ENCODE measurements around the gene LEMD3.

LEMD3 gene

DNA sequence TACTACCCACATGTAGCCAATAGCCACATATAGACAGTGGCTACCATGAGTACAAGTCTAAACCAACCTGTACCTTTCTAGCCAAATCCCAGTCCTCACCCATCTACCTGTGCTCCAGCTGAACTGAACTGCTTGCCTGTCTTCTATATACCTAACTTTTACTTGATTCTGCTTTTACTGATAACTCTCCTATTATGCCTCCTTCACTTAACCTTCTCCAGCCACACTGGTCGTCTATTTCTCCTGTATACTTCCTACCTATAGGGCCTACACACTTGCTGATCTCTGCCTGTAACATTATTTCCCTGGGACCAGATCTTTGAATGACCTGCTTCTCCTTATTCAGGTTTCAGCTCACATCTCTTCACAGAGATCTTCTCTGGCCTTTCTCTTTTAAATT lies 83.1 kb downstream of the LEMD3 start:
- DNase-seq (ENCODE audit: low read depth, low spot score) = no peak
- in situ Hi-C loops (cut with HindIII; ENCODE audit: low sequenced_read_pairs) = no loop called here
- TF ChIP-seq, protein P1, sequence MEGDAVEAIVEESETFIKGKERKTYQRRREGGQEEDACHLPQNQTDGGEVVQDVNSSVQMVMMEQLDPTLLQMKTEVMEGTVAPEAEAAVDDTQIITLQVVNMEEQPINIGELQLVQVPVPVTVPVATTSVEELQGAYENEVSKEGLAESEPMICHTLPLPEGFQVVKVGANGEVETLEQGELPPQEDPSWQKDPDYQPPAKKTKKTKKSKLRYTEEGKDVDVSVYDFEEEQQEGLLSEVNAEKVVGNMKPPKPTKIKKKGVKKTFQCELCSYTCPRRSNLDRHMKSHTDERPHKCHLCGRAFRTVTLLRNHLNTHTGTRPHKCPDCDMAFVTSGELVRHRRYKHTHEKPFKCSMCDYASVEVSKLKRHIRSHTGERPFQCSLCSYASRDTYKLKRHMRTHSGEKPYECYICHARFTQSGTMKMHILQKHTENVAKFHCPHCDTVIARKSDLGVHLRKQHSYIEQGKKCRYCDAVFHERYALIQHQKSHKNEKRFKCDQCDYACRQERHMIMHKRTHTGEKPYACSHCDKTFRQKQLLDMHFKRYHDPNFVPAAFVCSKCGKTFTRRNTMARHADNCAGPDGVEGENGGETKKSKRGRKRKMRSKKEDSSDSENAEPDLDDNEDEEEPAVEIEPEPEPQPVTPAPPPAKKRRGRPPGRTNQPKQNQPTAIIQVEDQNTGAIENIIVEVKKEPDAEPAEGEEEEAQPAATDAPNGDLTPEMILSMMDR (IDR thresholded peaks at IDR 0.05; ENCODE audit: low read depth, low read length) = no peak
- H3K4me3 ChIP-seq (ENCODE audit: low read depth, low read length) = no peak overlapping the region

DNA sequence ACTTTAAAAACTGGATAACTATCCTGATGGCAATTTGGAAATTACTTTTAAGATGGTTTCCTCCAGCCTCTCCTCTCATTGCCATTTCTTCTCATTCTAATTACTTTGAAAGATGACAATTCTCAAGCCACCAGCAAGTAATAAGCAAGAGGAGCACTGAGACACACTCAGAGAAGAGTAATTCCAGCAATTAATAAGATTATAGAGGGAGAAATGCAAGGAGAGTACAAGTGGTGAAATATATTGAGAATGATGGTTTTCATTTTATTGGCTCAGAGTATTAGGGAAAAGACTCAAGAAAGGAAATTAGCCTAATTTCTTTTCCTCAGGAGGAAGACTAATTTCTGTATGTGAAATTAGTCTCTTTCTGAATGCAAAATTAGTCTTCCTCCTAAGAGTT lies 88.6 kb downstream of the LEMD3 start:
- in situ Hi-C loops (cut with HindIII; ENCODE audit: low sequenced_read_pairs) = no loop called here
- H3K4me3 ChIP-seq (ENCODE audit: low read depth, low read length) = no peak overlapping the region
- no peak for DNase-seq (ENCODE audit: low read depth, low spot score)
- TF ChIP-seq, protein P1 (IDR thresholded peaks at IDR 0.05; ENCODE audit: low read depth, low read length) = no peak

DNA sequence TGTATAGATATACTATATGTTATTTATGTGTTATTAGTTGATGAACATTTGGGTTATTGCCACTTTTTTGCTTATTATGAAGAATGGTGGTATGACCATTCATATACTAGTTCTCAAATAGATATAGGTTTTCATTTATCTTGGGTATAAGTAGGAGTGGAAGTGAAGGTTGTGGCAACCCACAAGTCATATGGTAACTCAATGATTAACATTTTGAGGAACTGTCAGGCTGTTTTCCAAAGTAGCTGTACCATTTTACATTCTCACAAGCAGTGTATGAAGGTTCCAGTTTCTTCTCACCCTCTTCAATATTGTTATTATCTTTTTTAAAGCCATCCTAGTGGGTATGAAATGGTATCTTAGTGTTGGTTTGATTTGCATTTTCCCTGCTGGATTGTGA lies 90.1 kb downstream of the LEMD3 start:
- no peak overlapping the region for H3K4me3 ChIP-seq (ENCODE audit: low read depth, low read length)
- TF ChIP-seq, protein P1 (IDR thresholded peaks at IDR 0.05; ENCODE audit: low read depth, low read length) = no peak
- in situ Hi-C loops (cut with HindIII; ENCODE audit: low sequenced_read_pairs) = no loop called here
- DNase-seq (ENCODE audit: low read depth, low spot score) = no peak

DNA sequence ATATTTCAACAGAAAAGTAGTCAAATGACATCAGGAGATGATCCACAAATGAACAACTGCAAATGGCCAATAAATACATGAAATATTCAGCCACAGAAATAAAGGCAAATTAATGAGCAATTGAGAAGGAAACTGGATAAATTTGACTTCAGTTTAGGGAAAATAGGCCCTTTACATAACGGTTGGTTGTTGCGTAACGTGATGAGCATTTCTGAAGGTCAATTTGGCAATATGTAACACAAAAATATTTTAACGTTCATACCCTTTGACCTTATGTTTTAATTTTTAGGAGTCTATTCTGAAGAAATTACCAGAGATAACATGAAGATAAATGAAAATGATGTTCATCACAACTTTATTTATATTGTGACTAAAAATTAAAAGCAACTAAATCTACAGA lies 94.4 kb downstream of the LEMD3 start:
- no peak overlapping the region for H3K4me3 ChIP-seq (ENCODE audit: low read depth, low read length)
- TF ChIP-seq, protein P1 (IDR thresholded peaks at IDR 0.05; ENCODE audit: low read depth, low read length) = no peak
- in situ Hi-C loops (cut with HindIII; ENCODE audit: low sequenced_read_pairs) = no loop called here
- DNase-seq (ENCODE audit: low read depth, low spot score) = no peak

DNA sequence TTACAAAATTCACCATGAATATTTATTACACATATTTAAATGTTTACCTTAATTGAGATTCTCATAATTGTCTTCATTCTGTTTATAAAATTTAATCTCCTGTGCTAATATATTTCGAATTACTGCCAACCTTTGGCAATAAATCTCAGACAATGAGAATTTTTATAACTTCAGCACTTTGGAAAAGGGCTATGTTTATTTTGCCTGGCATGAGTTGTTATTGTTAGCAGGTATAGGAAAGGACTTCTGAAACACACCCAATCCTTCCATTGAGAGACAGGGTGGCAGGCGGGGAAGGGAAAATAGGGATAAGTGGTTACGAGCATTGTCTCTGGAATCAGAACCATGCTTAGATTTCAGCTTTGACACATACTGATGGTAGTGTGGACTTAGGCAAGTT lies 97.0 kb downstream of the LEMD3 start:
- no peak for DNase-seq (ENCODE audit: low read depth, low spot score)
- no peak overlapping the region for H3K4me3 ChIP-seq (ENCODE audit: low read depth, low read length)
- TF ChIP-seq, protein P1 (IDR thresholded peaks at IDR 0.05; ENCODE audit: low read depth, low read length) = no peak
- in situ Hi-C loops (cut with HindIII; ENCODE audit: low sequenced_read_pairs) = no loop called here

DNA sequence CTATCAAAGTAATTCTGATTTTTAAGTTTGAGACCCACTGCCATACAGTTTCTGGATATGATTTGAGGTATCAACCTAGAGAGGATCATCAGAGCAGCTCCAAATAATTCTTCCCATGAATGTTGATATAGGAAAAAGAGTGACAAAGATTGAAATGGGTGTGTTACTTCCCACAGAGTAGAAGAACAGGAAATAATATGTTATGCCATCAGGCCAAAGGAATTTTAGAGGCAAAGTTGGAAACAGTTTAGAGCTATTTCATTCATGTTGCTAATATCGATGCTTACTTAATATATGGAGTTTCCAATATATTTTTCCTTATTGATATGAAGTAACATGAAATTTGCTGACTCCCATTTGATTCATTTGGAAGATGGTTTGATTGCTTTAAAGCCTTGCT lies 100.2 kb downstream of the LEMD3 start:
- in situ Hi-C loops (cut with HindIII; ENCODE audit: low sequenced_read_pairs) = no loop called here
- no peak for DNase-seq (ENCODE audit: low read depth, low spot score)
- no peak overlapping the region for H3K4me3 ChIP-seq (ENCODE audit: low read depth, low read length)
- TF ChIP-seq, protein P1 (IDR thresholded peaks at IDR 0.05; ENCODE audit: low read depth, low read length) = no peak

Data from astrocyte of the spinal cord (primary cell).